HEK293 (cell line): Measurements from ENCODE around the gene FIBP.

Experiments
- CTCF ChIA-PET: fragments of 350-600 bp; formaldehyde crosslinking; extraction: SDS; loops from one replicate; lab custom pipeline; 2021; ENCODE audit warnings: antibody characterized with exemption; lab: Yijun Ruan, JAX
- POLR2A ChIA-PET: fragments of 300-600 bp; formaldehyde crosslinking; extraction: SDS; loops from one replicate; lab custom pipeline; 2020; ENCODE audit warnings: antibody characterized with exemption, inconsistent platforms; lab: Yijun Ruan, JAX
- H3K27ac ChIP-seq: fragments of 200-500 bp; sonication (Bioruptor generic); 2 replicates; pipeline ENCODE4 v1.5.1; 2014; ENCODE audit warnings: low read depth, low read length, control low read depth, inconsistent platforms; ENCODE audit errors: extremely low read depth
- H3K36me3 ChIP-seq, 2 experiments: fragments of 200-500 bp in 1 of 2; sonication (Bioruptor generic) in 1 of 2; 1 replicate in 1 of 2; 2 replicates in 1 of 2; pipeline ENCODE4 v1.5.1; 2014 to 2017; ENCODE audit warnings: inconsistent platforms in 2 of 2, low read length in 2 of 2; ENCODE audit not compliant: control insufficient read depth in 2 of 2, insufficient read depth in 1 of 2
- H3K4me1 ChIP-seq: fragments of 200-500 bp; sonication (Bioruptor generic); 2 replicates; pipeline ENCODE4 v1.5.1; 2014; ENCODE audit warnings: mild to moderate bottlenecking, low read length, inconsistent platforms; ENCODE audit not compliant: control insufficient read depth, insufficient read depth
- H3K4me3 ChIP-seq: 2 replicates; pipeline ENCODE4 v1.5.1; 2011; ENCODE audit warnings: low read depth, mild to moderate bottlenecking, control low read depth, low read length, moderate library complexity
- H3K9me3 ChIP-seq: fragments of 200-500 bp; sonication (Bioruptor generic); 2 replicates; pipeline ENCODE4 v1.5.1; 2014; ENCODE audit warnings: low read depth, low read length, inconsistent platforms; ENCODE audit not compliant: control insufficient read depth, insufficient read depth
- BCL6B ChIP-seq: fragments of 450-650 bp; formaldehyde crosslinking; IDR thresholded peaks from 2 replicates; pipeline ENCODE4 v1.5.1; 2017; ENCODE audit warnings: missing biosample characterization, missing genetic modification characterization
- GLIS2 ChIP-seq: fragments of 450-650 bp; formaldehyde crosslinking; IDR thresholded peaks from 2 replicates; pipeline ENCODE4 v1.5.1; 2016; ENCODE audit warnings: missing biosample characterization, missing genetic modification characterization
- KLF9 ChIP-seq: fragments of 450-650 bp; formaldehyde crosslinking; IDR thresholded peaks from 2 replicates; pipeline ENCODE4 v1.5.1; 2016; ENCODE audit warnings: missing biosample characterization, missing genetic modification characterization, low read depth
- PRDM4 ChIP-seq: fragments of 450-650 bp; formaldehyde crosslinking; IDR thresholded peaks from 2 replicates; pipeline ENCODE4 v1.5.1; 2017; ENCODE audit warnings: missing biosample characterization, missing genetic modification characterization
- SP2 ChIP-seq: fragments of 450-650 bp; formaldehyde crosslinking; IDR thresholded peaks from 2 replicates; pipeline ENCODE4 v1.5.1; 2016; ENCODE audit warnings: missing biosample characterization, missing genetic modification characterization
- ZBTB17 ChIP-seq: fragments of 450-650 bp; formaldehyde crosslinking; IDR thresholded peaks from 2 replicates; pipeline ENCODE4 v1.5.1; 2016; ENCODE audit warnings: missing biosample characterization, missing genetic modification characterization
- ZFP3 ChIP-seq: fragments of 450-650 bp; formaldehyde crosslinking; IDR thresholded peaks from 2 replicates; pipeline ENCODE4 v1.5.1; 2016; ENCODE audit warnings: low read depth, missing biosample characterization, missing genetic modification characterization
- ZNF211 ChIP-seq: fragments of 450-650 bp; formaldehyde crosslinking; IDR thresholded peaks from 2 replicates; pipeline ENCODE4 v1.5.1; 2016; ENCODE audit warnings: low read depth, missing biosample characterization, missing genetic modification characterization
- ZNF26 ChIP-seq: fragments of 450-650 bp; formaldehyde crosslinking; IDR thresholded peaks from 2 replicates; pipeline ENCODE4 v1.5.1; 2016; ENCODE audit warnings: missing biosample characterization, missing genetic modification characterization
- ZNF521 ChIP-seq: fragments of 450-650 bp; formaldehyde crosslinking; IDR thresholded peaks from 2 replicates; pipeline ENCODE4 v1.5.1; 2017; ENCODE audit warnings: missing biosample characterization, mild to moderate bottlenecking, missing genetic modification characterization
- ZNF529 ChIP-seq: fragments of 450-650 bp; formaldehyde crosslinking; IDR thresholded peaks from 2 replicates; pipeline ENCODE4 v1.5.1; 2017; ENCODE audit warnings: missing genetic modification characterization, missing biosample characterization; ENCODE audit not compliant: insufficient replicate concordance
- ZNF664 ChIP-seq: fragments of 450-650 bp; formaldehyde crosslinking; IDR thresholded peaks from 2 replicates; pipeline ENCODE4 v1.5.1; 2016; ENCODE audit warnings: missing biosample characterization, missing genetic modification characterization
- TF ChIP-seq, protein P1 (sequence below): fragments of 450-650 bp; formaldehyde crosslinking; IDR thresholded peaks from 2 replicates; pipeline ENCODE4 v1.5.1; 2016; ENCODE audit warnings: missing biosample characterization, missing genetic modification characterization

The FIBP gene

GRCh38 chr11:65861533-65862183, 26.6 kb downstream of the FIBP start:
- ChIA-PET CTCF (interaction anchor here (0.6 to 6.3 kb wide), 7 partner anchors 9 to 194 kb away, joined by 3 to 118 read pairs (median 4); partner anchors contain the start of genes CCDC85B, FIBP and KAT5), POLR2A (interaction anchor here (1.2 to 6.5 kb wide), 7 partner anchors 8 to 142 kb away, joined by 3 to 121 read pairs (median 21); partner anchors contain the start of genes CCDC85B, FIBP and RNASEH2C)
- peaks cover 4% of the 10 kb centered on the region; the same call in 1 of the 2 replicates for H3K4me1 ChIP-seq
- no peaks in the 10 kb centered on the region for H3K9me3 ChIP-seq
- peaks cover 0 to 53% of the 10 kb centered on the region in 2 experiments; a peak in 1 of 3 replicates for H3K36me3 ChIP-seq
- peak overlapping the region; percentile 94 for H3K4me3 ChIP-seq
- peak overlapping the region; percentile 92 for H3K27ac ChIP-seq
- TF ChIP-seq BCL6B (tag by site-specific recombination) (no peak), SP2 (0 out of 2 replicates have a peak, but pooled peaks have one; percentile 12)

- H3K4me3 ChIP-seq: peak overlapping the region; percentile 94
- peak overlapping the region; percentile 92 for H3K27ac ChIP-seq
- peaks cover 4% of the 10 kb centered on the region; the same call in 1 of the 2 replicates for H3K4me1 ChIP-seq
- peaks cover 0 to 54% of the 10 kb centered on the region in 2 experiments; a peak in 1 of 3 replicates for H3K36me3 ChIP-seq
- ChIA-PET CTCF (interaction anchor here (0.5 to 6.3 kb wide), 10 partner anchors 9 to 243 kb away, joined by 3 to 118 read pairs (median 4); partner anchors contain the start of genes CCDC85B, FIBP and KAT5), POLR2A (interaction anchor here (0.7 to 6.5 kb wide), 8 partner anchors 8 to 141 kb away, joined by 3 to 121 read pairs (median 14); partner anchors contain the start of genes CCDC85B, FIBP and RNASEH2C)
- H3K9me3 ChIP-seq: no peaks in the 10 kb centered on the region
- TF ChIP-seq PRDM4 (tag by site-specific recombination) (no peak), ZBTB17 (peak; percentile 30; the same call in 1 of the 2 replicates)
- TF ChIP-seq, protein P1, sequence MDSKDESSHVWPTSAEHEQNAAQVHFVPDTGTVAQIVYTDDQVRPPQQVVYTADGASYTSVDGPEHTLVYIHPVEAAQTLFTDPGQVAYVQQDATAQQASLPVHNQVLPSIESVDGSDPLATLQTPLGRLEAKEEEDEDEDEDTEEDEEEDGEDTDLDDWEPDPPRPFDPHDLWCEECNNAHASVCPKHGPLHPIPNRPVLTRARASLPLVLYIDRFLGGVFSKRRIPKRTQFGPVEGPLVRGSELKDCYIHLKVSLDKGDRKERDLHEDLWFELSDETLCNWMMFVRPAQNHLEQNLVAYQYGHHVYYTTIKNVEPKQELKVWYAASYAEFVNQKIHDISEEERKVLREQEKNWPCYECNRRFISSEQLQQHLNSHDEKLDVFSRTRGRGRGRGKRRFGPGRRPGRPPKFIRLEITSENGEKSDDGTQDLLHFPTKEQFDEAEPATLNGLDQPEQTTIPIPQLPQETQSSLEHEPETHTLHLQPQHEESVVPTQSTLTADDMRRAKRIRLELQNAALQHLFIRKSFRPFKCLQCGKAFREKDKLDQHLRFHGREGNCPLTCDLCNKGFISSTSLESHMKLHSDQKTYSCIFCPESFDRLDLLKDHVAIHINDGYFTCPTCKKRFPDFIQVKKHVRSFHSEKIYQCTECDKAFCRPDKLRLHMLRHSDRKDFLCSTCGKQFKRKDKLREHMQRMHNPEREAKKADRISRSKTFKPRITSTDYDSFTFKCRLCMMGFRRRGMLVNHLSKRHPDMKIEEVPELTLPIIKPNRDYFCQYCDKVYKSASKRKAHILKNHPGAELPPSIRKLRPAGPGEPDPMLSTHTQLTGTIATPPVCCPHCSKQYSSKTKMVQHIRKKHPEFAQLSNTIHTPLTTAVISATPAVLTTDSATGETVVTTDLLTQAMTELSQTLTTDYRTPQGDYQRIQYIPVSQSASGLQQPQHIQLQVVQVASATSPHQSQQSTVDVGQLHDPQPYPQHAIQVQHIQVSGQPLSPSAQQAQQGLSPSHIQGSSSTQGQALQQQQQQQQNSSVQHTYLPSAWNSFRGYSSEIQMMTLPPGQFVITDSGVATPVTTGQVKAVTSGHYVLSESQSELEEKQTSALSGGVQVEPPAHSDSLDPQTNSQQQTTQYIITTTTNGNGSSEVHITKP (tag by site-specific recombination): peak; percentile 35
These were observed 27.1 kb downstream of the FIBP start for GRCh38 chr11:65861165-65861505.

- POLR2A ChIA-PET: interaction anchor here (0.7 to 6.5 kb wide), 25 partner anchors 9 to 407 kb away, joined by 3 to 121 read pairs (median 5); partner anchors contain the start of genes CCDC85B, FIBP, KAT5 and MAP3K11
- H3K36me3 ChIP-seq: peaks cover 0 to 54% of the 10 kb centered on the region in 2 experiments; a peak in 1 of 3 replicates
- CTCF ChIA-PET: interaction anchor here (0.5 to 6.3 kb wide), 46 partner anchors 9 to 246 kb away, joined by 3 to 118 read pairs (median 4); partner anchors contain the start of genes CCDC85B, FIBP, KAT5 and TSGA10IP
- peak within 1 kb of the TSS; percentile 92 for H3K27ac ChIP-seq
- H3K4me3 ChIP-seq: peak within 1 kb of the TSS; percentile 94
- H3K9me3 ChIP-seq: no peaks in the 10 kb centered on the region
- peaks cover 4% of the 10 kb centered on the region; the same call in 1 of the 2 replicates for H3K4me1 ChIP-seq
- TF ChIP-seq ZNF211 (tag by site-specific recombination): no peak
- TF ChIP-seq ZFP3 (tag by site-specific recombination): no peak
- no peak for TF ChIP-seq ZNF529 (tag by site-specific recombination)
- TF ChIP-seq GLIS2: peak; percentile 74
- TF ChIP-seq ZNF26 (tag by site-specific recombination): no peak
- no peak for TF ChIP-seq ZNF664
- no peak for TF ChIP-seq ZNF521
- no peak; the same call in 1 of the 2 replicates for TF ChIP-seq PRDM4 (tag by site-specific recombination)
- peak; percentile 47; the same call in 1 of the 2 replicates for TF ChIP-seq KLF9 (tag by site-specific recombination)
These were observed 27.8 kb downstream of the FIBP start, which contains the start of gene MUS81 for GRCh38 chr11:65860278-65861164. TSS of gene MUS81 (plus strand) at chr11:65860433. CDS start at chr11:65860754, 321 bp downstream.
